ENCODE results near the gene GSK3A. TPM values are rescaled to one million over a fixed set of nuclear protein-coding genes. Genes with fewer than 3 reads are reported as not detected.

GSK3A gene
- total and polyA plus RNA-seq, 9 of the 15 experiments (the other 6 are each of a cell fraction or from before 2014, with no cell fraction given) = 0.62 to 90.7 (median 33.3) TPM

GRCh38 chr19:42229855-42230351, 12.5 kb downstream of the GSK3A start (continued):
- TF ChIP-seq HIVEP1 (CRISPR knock-in tag; IDR thresholded peaks at IDR 0.05) = no peak
- TF ChIP-seq NEUROD1 (IDR thresholded peaks at IDR 0.05; ENCODE audit: borderline replicate concordance, low read depth, low read length, partially characterized antibody) = no peak
- no peak for TF ChIP-seq MCM5 (IDR thresholded peaks at IDR 0.05; ENCODE audit: low read depth)
- TF ChIP-seq PREB (CRISPR knock-in tag; IDR thresholded peaks at IDR 0.05) = no peak
- TF ChIP-seq ZNF354B (CRISPR knock-in tag; IDR thresholded peaks at IDR 0.05) = no peak
- TF ChIP-seq ELK1 (CRISPR knock-in tag; IDR thresholded peaks at IDR 0.05) = no peak
- TF ChIP-seq MYNN (IDR thresholded peaks at IDR 0.05) = peak; percentile 36
- TF ChIP-seq MYNN (CRISPR knock-in tag; IDR thresholded peaks at IDR 0.05) = no peak
- TF ChIP-seq MECOM (CRISPR knock-in tag; IDR thresholded peaks at IDR 0.05) = peak; percentile 90
- no peak for TF ChIP-seq ZNF717 (CRISPR knock-in tag; IDR thresholded peaks at IDR 0.05)
- TF ChIP-seq TOE1 (IDR thresholded peaks at IDR 0.05; ENCODE audit: borderline replicate concordance) = no peak
- no peak for TF ChIP-seq TOE1 (CRISPR knock-in tag; IDR thresholded peaks at IDR 0.05; ENCODE audit: borderline replicate concordance, low read depth)
- peak; percentile 20; the same call in 1 of the 2 replicates for TF ChIP-seq THRB (CRISPR knock-in tag; conservative IDR thresholded peaks at IDR 0.05)
- peak; percentile 60 for TF ChIP-seq MYC (IDR thresholded peaks at IDR 0.05; ENCODE audit: low read depth, low read length)
- no peak for TF ChIP-seq MYC (CRISPR knock-in tag; IDR thresholded peaks at IDR 0.05; ENCODE audit: borderline replicate concordance, low read depth)
- peak; percentile 98 for TF ChIP-seq BHLHE40 (IDR thresholded peaks at IDR 0.05; ENCODE audit: low read length)
- TF ChIP-seq ZBTB34 (CRISPR knock-in tag; IDR thresholded peaks at IDR 0.05) = no peak
- TF ChIP-seq DPF2 (IDR thresholded peaks at IDR 0.05) = peak; percentile 67
- peak; percentile 76 for TF ChIP-seq TFAP4 (CRISPR knock-in tag; IDR thresholded peaks at IDR 0.05; ENCODE audit: borderline replicate concordance)
- no peak for TF ChIP-seq PRPF4 (IDR thresholded peaks at IDR 0.05; ENCODE audit: insufficient read depth, low read depth, low read length, poor library complexity, severe bottlenecking)
- peak; percentile 97 for TF ChIP-seq PKNOX1 (IDR thresholded peaks at IDR 0.05)
- TF ChIP-seq NCOR1 (IDR thresholded peaks at IDR 0.05) = peak; percentile 24
- no peak for TF ChIP-seq ZNF780A (CRISPR knock-in tag; IDR thresholded peaks at IDR 0.05)
